ENCODE data around the gene B4GALT1. TPM values are rescaled to one million over a fixed set of nuclear protein-coding genes. Genes with fewer than 3 reads are reported as not detected.
"Not testable (repeated sequence)": the region's sequence is repeated elsewhere in the genome, so short reads cannot be mapped to it uniquely, and the experiment has no call there.

B4GALT1 gene
- total and polyA plus RNA-seq, 2 donors (not counting 3 experiments of a cell fraction or from before 2014, with no cell fraction given) = 61.4 to 66.5 TPM

DNA sequence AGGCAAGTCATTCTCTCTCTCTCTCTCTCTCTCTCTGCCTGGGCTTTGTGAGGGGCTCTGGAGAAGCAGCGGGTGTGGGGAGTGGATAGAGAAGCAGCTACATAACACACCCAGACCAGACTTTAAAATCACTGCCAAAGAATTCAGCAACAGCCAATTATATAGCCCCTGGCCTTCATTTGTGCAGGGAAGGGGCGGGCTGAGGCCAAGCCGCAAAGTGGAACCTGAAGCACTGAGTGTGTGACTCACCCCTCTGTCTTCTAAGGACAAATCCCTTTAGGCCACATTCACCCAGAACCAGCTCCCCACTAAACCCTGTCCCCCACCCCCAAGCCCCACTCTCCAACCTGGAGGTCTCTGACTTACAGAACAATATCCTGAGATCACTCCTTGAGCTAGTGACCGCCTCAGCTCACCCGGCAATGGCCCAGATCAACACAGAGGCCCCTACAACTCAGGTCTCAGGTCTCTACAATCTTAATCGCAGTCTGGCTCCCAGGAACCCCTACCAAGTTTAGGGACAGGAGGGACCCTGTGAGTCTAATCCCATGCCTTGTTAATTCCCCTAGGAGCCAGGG is 6.0 kb downstream of the B4GALT1 start:
- Histone ChIP-seq H3K9ac (replicated peaks; ENCODE audit: extremely low read depth, insufficient read depth, low read length) (peak overlapping the region; percentile 46), H3K4me2 (ENCODE audit: insufficient read depth, low read length) (peak overlapping the region; percentile 57), H3K79me2 (ENCODE audit: control insufficient read depth, insufficient read depth, low read length) (peaks cover 86% of the 10 kb centered on the region), H3K9me3 (replicated peaks; ENCODE audit: control insufficient read depth, insufficient read depth, low read length) (no peaks in the 10 kb centered on the region), H2AFZ (ENCODE audit: low read depth, low read length) (no peak overlapping the region), H3K4me1 (ENCODE audit: control insufficient read depth, extremely low read depth, insufficient read depth, low read length) (peaks cover 75% of the 10 kb centered on the region), H3K36me3 (ENCODE audit: control insufficient read depth in 2 of 2, extremely low read depth in 1 of 2, insufficient read depth in 2 of 2, low read length in 2 of 2) (no peaks in the 10 kb centered on the region), H3K9me1 (replicated peaks; ENCODE audit: control insufficient read depth, extremely low read depth, insufficient read depth, low read length) (no peaks in the 10 kb centered on the region), H4K20me1 (replicated peaks; ENCODE audit: control insufficient read depth, extremely low read depth, insufficient read depth, low read length) (no peaks in the 10 kb centered on the region), H3K27ac (ENCODE audit: insufficient read depth, low read depth, low read length) (peak overlapping the region; percentile 97), H3K4me3 (replicated peaks in 1 of 3; ENCODE audit: insufficient read depth in 1 of 3, low read depth in 1 of 3, low read length in 3 of 3) (no peak overlapping the region), H3K27me3 (ENCODE audit: control insufficient read depth in 2 of 2, insufficient read depth in 2 of 2, low read length in 2 of 2) (no peaks in the 10 kb centered on the region)
- dilution Hi-C loops (cut with MboI; ENCODE audit: extremely low pct_ligation_motif_present, low sequenced_read_pairs) (no loop called here), intact Hi-C loops (cut with micrococcal nuclease) (no loop called here)
- TF ChIP-seq FOS (IDR thresholded peaks at IDR 0.05; ENCODE audit: borderline replicate concordance, insufficient read depth, low read length) (peak; percentile 81), MYC (IDR thresholded peaks at IDR 0.05; ENCODE audit: low read depth, low read length) (no peak), CTCF (IDR thresholded peaks at IDR 0.05; ENCODE audit: extremely low read depth in 1 of 2, insufficient read depth in 1 of 2, low read depth in 1 of 2, low read length in 2 of 2) (no peak), POLR2AphosphoS5 (IDR thresholded peaks at IDR 0.05; ENCODE audit: insufficient read depth, low read depth, low read length) (peak; percentile 58), POLR2A (IDR thresholded peaks at IDR 0.05; ENCODE audit: low read depth, low read length) (no peak), EZH2 (IDR thresholded peaks at IDR 0.05; ENCODE audit: borderline replicate concordance, low read depth, low read length, severe bottlenecking) (no peak), JUN (IDR thresholded peaks at IDR 0.05; ENCODE audit: borderline replicate concordance, insufficient read depth, insufficient read length, low read depth) (peak; percentile 62), MAX (IDR thresholded peaks at IDR 0.05; ENCODE audit: insufficient read depth, insufficient read length) (no peak), GATA2 (IDR thresholded peaks at IDR 0.05; ENCODE audit: insufficient read depth, insufficient read length, low read depth, low read length) (no peak)
- peak; percentile 93 for FAIRE-seq
- ChIA-PET POLR2A (no interaction called here), CTCF (interaction anchor here (1.0 to 3.6 kb wide), 7 partner anchors 10 to 79 kb away, joined by 3 to 18 read pairs (median 4); partner anchors contain the start of gene SPINK4)
- no TSS peak for BruUV-seq (replicated peaks)
- DNase-seq (ENCODE audit: low read depth, low spot score) = peak; percentile 87

GRCh38 chr9:33160446-33160845 is 6.7 kb downstream of the B4GALT1 start:
- FAIRE-seq; H3K9me3 ChIP-seq (replicated peaks; ENCODE audit: control insufficient read depth, insufficient read depth, low read length): not testable (repeated sequence)
- CTCF ChIA-PET = interaction anchor here (1.0 to 3.6 kb wide), 5 partner anchors 9 to 66 kb away, joined by 3 to 18 read pairs (median 4); no protein-coding TSS in a partner anchor

More at GRCh38 chr9:33160446-33160845, 6.7 kb downstream of the B4GALT1 start:
- DNase-seq (ENCODE audit: low read depth, low spot score); H2AFZ ChIP-seq (ENCODE audit: low read depth, low read length); H3K27me3 ChIP-seq (ENCODE audit: control insufficient read depth in 2 of 2, insufficient read depth in 2 of 2, low read length in 2 of 2); POLR2A ChIA-PET; H3K9me1 ChIP-seq (replicated peaks; ENCODE audit: control insufficient read depth, extremely low read depth, insufficient read depth, low read length); BruUV-seq (replicated peaks); H3K36me3 ChIP-seq (ENCODE audit: control insufficient read depth in 2 of 2, extremely low read depth in 1 of 2, insufficient read depth in 2 of 2, low read length in 2 of 2); intact Hi-C loops (cut with micrococcal nuclease); H4K20me1 ChIP-seq (replicated peaks; ENCODE audit: control insufficient read depth, extremely low read depth, insufficient read depth, low read length); H3K4me3 ChIP-seq (replicated peaks in 1 of 3; ENCODE audit: insufficient read depth in 1 of 3, low read depth in 1 of 3, low read length in 3 of 3); dilution Hi-C loops (cut with MboI; ENCODE audit: extremely low pct_ligation_motif_present, low sequenced_read_pairs): not testable (repeated sequence)
- H3K9ac ChIP-seq (replicated peaks; ENCODE audit: extremely low read depth, insufficient read depth, low read length) = peak overlapping the region; percentile 46
- H3K4me1 ChIP-seq (ENCODE audit: control insufficient read depth, extremely low read depth, insufficient read depth, low read length) = peaks cover 68% of the 10 kb centered on the region
- peak overlapping the region; percentile 72 for H3K4me2 ChIP-seq (ENCODE audit: insufficient read depth, low read length)
- H3K27ac ChIP-seq (ENCODE audit: insufficient read depth, low read depth, low read length) = peak overlapping the region; percentile 97
- peaks cover 85% of the 10 kb centered on the region for H3K79me2 ChIP-seq (ENCODE audit: control insufficient read depth, insufficient read depth, low read length)

Data from endothelial cell of umbilical vein (primary cell).